DMS79 treated with DMSO at 0.1 percent for 48 hours (cell line): ENCODE data around the gene PRPF38A.

Source experiments
- DNase-seq: peaks from one replicate; lab custom pipeline; 2025; lab: John Stamatoyannopoulos, UW

The PRPF38A gene

GRCh38 chr1:52400131-52400530, 4.3 kb upstream of the PRPF38A start:
- DNase-seq, result no peak

GRCh38 chr1:52402860-52403240, 1.6 kb upstream of the PRPF38A start:
- no peak for DNase-seq

GRCh38 chr1:52403566-52404115, 761 bp upstream of the PRPF38A start:
- DNase-seq, result peak; percentile 44

GRCh38 chr1:52404975-52405338, 555 bp downstream of the PRPF38A start:
- DNase-seq, result no peak

- no peak for DNase-seq
Measured at GRCh38 chr1:52413410-52413989, 9.1 kb downstream of the PRPF38A start.

GRCh38 chr1:52414942-52415341, 10.5 kb downstream of the PRPF38A start:
- DNase-seq, result no peak

GRCh38 chr1:52416811-52417210, 12.4 kb downstream of the PRPF38A start:
- DNase-seq, result no peak

- DNase-seq, result no peak
Measured at GRCh38 chr1:52420713-52421112, 16.3 kb downstream of the PRPF38A start.

- no peak for DNase-seq
Measured at GRCh38 chr1:52423055-52423454, 18.7 kb downstream of the PRPF38A start.

- DNase-seq, result no peak
Measured at GRCh38 chr1:52423771-52424170, 19.4 kb downstream of the PRPF38A start.

- no peak for DNase-seq
Measured at GRCh38 chr1:52424231-52424636, 19.8 kb downstream of the PRPF38A start.

- DNase-seq, result no peak
Measured at GRCh38 chr1:52424813-52425212, 20.4 kb downstream of the PRPF38A start.

GRCh38 chr1:52426371-52426770, 22.0 kb downstream of the PRPF38A start:
- DNase-seq, result no peak

- no peak for DNase-seq
Measured at GRCh38 chr1:52427152-52427551, 22.8 kb downstream of the PRPF38A start.

- DNase-seq, result no peak
Measured at GRCh38 chr1:52432807-52433206, 28.4 kb downstream of the PRPF38A start.

- no peak for DNase-seq
Measured at GRCh38 chr1:52435211-52435610, 30.8 kb downstream of the PRPF38A start.

GRCh38 chr1:52435650-52436049, 31.2 kb downstream of the PRPF38A start:
- no peak for DNase-seq

GRCh38 chr1:52436817-52437216, 32.4 kb downstream of the PRPF38A start:
- no peak for DNase-seq

GRCh38 chr1:52439976-52440375, 35.6 kb downstream of the PRPF38A start:
- DNase-seq, result no peak

GRCh38 chr1:52444463-52444862, 40.1 kb downstream of the PRPF38A start:
- no peak for DNase-seq

- no peak for DNase-seq
Measured at GRCh38 chr1:52454127-52454526, 49.7 kb downstream of the PRPF38A start.

GRCh38 chr1:52454779-52455178, 50.4 kb downstream of the PRPF38A start:
- DNase-seq, result no peak

- no peak for DNase-seq
Measured at GRCh38 chr1:52455686-52456085, 51.3 kb downstream of the PRPF38A start.

GRCh38 chr1:52460694-52461093, 56.3 kb downstream of the PRPF38A start:
- DNase-seq, result no peak
